ENCODE measurements around the gene TAS2R60.

TAS2R60 gene

DNA sequence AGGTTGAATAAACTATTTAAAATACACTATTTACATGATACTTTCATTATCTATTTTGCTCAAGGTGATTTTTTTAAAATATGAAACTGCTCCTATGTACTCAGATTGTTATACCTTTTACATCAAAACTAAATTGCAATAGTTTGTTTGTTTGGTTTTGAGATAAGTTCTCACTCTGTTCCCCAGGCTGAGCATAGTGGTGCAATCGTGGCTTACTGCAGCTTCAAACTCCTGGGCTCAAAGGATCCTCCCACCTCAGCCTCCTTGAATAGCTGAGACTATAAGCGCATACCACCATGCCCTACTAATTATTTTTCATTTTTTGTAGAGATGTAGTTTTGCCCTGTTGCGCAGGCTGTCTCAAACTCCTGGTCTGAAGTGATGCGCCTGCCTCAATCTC lies 12.7 kb downstream of the TAS2R60 start:
- DNase-seq (ENCODE audit: low spot score) = no peak
- TF ChIP-seq, protein P1, sequence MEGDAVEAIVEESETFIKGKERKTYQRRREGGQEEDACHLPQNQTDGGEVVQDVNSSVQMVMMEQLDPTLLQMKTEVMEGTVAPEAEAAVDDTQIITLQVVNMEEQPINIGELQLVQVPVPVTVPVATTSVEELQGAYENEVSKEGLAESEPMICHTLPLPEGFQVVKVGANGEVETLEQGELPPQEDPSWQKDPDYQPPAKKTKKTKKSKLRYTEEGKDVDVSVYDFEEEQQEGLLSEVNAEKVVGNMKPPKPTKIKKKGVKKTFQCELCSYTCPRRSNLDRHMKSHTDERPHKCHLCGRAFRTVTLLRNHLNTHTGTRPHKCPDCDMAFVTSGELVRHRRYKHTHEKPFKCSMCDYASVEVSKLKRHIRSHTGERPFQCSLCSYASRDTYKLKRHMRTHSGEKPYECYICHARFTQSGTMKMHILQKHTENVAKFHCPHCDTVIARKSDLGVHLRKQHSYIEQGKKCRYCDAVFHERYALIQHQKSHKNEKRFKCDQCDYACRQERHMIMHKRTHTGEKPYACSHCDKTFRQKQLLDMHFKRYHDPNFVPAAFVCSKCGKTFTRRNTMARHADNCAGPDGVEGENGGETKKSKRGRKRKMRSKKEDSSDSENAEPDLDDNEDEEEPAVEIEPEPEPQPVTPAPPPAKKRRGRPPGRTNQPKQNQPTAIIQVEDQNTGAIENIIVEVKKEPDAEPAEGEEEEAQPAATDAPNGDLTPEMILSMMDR (IDR thresholded peaks at IDR 0.05; ENCODE audit: extremely low read depth, missing control alignments) = no peak

DNA sequence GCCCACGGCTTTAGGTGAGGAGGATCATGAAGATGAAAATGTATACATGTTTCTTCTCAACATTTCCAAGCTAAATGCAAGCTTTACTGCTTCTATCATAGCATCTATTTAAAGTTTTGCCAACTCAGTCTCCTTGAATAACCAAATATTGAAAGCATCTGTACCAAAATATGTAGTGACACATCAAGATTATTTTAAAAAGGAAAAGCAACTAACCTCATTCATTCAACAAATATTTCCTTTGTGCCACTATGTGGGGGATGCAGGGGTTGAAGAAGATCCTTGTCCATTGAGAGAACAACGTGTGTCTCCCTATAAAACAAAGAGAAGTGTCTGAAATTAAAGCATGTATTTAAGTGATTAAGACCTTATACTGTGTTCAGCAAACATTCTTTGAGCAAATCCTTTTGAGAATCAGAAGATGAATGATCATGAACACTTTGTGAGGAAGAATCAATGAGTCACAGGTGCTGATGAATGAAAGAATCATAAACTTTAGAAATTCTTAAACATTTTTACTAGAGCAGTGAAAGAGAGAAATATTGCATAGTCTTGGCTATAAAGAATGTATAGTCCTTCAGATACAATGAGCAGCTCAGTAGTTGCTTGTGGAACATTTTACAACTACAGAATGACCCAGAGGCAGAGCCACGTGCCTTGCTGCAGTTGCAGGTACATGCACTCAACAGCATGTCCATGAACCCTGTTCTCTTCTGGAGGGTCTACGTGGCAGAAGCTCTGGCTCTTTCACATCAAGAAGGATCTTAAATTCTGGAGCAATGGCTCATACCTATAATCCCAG lies 13.9 kb downstream of the TAS2R60 start:
- TF ChIP-seq, protein P1 (IDR thresholded peaks at IDR 0.05; ENCODE audit: extremely low read depth, missing control alignments) = no peak
- no peak for DNase-seq (ENCODE audit: low spot score)

DNA sequence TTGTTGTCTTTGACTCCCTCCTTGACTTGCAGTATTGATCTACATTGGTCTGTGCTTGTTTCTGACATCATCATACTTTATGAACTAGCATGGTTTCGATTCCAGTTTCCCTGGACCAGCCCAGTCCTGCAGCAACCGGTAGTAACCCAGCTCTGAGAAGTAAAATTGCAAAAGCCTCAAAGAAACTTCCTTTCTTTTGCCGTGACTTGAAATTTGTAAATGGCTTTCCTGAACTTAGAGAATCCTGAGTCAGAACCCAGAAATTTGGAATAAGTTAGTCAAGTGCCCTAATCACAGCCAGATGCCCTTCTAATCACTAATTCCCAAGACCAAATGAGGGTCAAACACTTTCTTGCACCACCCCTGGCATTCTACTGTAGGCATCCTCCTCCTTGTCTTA lies 15.0 kb downstream of the TAS2R60 start:
- TF ChIP-seq, protein P1 (IDR thresholded peaks at IDR 0.05; ENCODE audit: extremely low read depth, missing control alignments) = no peak
- no peak for DNase-seq (ENCODE audit: low spot score)

DNA sequence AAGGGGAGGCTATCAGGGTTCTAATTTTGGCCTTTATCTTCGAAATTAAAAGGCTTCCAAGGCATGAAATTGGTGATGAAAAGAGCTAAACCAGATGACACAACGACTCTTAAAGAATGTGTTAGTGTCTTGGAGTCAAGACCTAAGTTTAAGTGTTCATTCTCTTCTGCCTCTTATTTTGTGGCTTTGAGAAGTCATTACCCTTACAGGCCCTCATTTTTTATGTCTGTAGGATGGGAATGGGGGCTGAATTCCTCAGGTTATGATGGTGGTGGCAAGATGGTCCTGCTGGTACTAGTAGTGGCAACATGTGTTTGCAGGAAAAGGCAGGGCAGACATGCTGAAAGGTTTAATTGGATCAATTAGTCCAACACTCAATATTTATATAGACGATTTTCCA lies 15.4 kb downstream of the TAS2R60 start:
- TF ChIP-seq, protein P1 (IDR thresholded peaks at IDR 0.05; ENCODE audit: extremely low read depth, missing control alignments) = no peak
- no peak for DNase-seq (ENCODE audit: low spot score)

DNA sequence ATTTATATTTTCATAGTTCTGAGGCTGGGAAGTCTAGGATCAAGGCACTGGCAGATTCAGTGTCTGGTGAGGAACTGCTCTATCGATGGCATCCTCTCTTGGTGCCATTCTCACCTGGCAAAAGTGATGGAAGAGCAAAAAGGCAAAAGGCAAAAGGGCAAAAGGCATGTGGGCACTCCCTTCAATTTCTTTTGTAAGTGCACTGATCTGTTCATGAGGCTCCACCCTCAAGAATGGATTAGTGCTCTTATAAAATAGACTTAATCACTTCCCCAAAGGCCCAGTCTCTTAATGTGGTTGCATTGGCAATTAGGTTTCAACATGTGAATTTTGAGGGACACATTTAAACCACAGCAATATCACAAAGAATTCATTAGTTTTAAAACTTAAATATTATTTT lies 16.1 kb downstream of the TAS2R60 start:
- TF ChIP-seq, protein P1 (IDR thresholded peaks at IDR 0.05; ENCODE audit: extremely low read depth, missing control alignments) = no peak
- DNase-seq (ENCODE audit: low spot score) = no peak

DNA sequence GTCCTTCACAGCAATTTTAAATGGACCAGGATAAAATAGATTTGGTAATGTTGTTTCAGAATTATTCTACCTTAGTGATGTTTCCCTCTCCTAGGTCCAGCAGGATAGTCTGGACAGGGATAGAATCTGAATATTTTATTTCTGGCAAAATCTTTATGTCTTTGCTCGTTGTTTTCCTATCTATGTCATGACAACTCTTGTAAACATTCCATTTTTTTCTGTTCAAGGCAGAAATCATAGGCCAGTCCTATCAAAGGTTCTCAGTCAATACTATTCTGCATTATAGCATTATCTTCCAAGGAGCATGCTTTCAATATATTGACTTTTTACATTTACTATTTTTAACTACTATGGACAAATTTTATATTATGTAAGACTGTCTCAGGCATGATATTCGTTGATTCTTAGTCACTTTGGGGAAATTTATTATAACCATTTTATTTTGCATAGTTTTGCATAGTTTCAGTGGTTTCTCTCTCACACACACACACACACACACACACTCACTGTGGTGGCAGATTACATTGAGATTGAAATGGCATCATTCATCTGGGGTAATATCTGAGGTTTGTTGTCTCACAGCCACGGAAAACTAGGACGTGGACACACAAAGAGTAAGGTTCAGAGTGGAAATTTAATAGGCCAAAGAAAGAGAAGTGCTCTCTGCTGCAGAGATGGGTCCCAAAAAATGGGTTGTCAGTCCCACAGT lies 17.2 kb downstream of the TAS2R60 start:
- TF ChIP-seq, protein P1 (IDR thresholded peaks at IDR 0.05; ENCODE audit: extremely low read depth, missing control alignments) = no peak
- no peak for DNase-seq (ENCODE audit: low spot score)

DNA sequence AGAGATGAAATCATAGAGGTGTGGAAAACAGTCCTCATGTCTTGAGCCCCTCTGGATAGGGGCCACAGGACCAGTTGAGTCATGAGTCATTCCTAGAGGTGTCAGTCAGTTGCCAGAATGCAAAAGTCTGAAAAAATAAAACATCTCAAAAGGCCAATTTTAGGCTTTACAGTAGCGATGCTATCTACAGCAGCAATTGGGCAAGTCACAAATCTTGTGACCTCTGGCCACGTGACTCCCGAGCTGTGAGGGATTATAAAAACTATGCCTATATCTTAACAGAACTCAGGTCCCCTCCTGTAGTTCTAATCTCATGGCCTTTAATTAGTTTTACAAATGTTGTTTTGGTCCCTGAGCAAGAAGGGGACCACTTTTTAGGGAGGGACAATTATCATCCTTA lies 18.8 kb downstream of the TAS2R60 start:
- TF ChIP-seq, protein P1 (IDR thresholded peaks at IDR 0.05; ENCODE audit: extremely low read depth, missing control alignments) = no peak

More for the DNA sequence above, 18.8 kb downstream of the TAS2R60 start:
- DNase-seq (ENCODE audit: low spot score) = no peak
